ENCODE results near the gene VAC14. TPM values are rescaled to one million over a fixed set of nuclear protein-coding genes. Genes with fewer than 3 reads are reported as not detected.

Gene VAC14
- polyA plus RNA-seq, 1 of the 3 experiments (the other 2 are of a cell fraction), result 33.2 TPM

GRCh38 chr16:70670175-70670574 is 130.8 kb downstream of the VAC14 start (continued):
- no peak for TF ChIP-seq CTCF (IDR thresholded peaks at IDR 0.05)
- no peak for TF ChIP-seq MEF2A (IDR thresholded peaks at IDR 0.05; ENCODE audit: borderline replicate concordance, low read depth)
- TF ChIP-seq USF1 (IDR thresholded peaks at IDR 0.05; ENCODE audit: borderline replicate concordance, low read depth), result no peak
- TF ChIP-seq RAD21 (IDR thresholded peaks at IDR 0.05; ENCODE audit: low read length), result no peak
- no peak for TF ChIP-seq USF2 (IDR thresholded peaks at IDR 0.05; ENCODE audit: borderline replicate concordance, low read depth, low read length)
- no peak for TF ChIP-seq POLR2AphosphoS5 (IDR thresholded peaks at IDR 0.05; ENCODE audit: low read depth, low read length)
- TF ChIP-seq CHD2 (IDR thresholded peaks at IDR 0.05; ENCODE audit: low read length, partially characterized antibody), result no peak
- no peak for TF ChIP-seq TAF1 (IDR thresholded peaks at IDR 0.05; ENCODE audit: borderline replicate concordance, low read depth, low read length)
- TF ChIP-seq EP300 (IDR thresholded peaks at IDR 0.05; ENCODE audit: borderline replicate concordance in 1 of 2, low read depth in 1 of 2, low read length in 1 of 2), result no peak

- Histone ChIP-seq H3K9me2 (no peaks in the 10 kb centered on the region), H3K9me3 (no peaks in the 10 kb centered on the region), H3K36me3 (replicated peaks in 1 of 2; ENCODE audit: control insufficient read depth in 1 of 2, insufficient read depth in 2 of 2, low read length in 1 of 2) (peaks cover 44 to 55% of the 10 kb centered on the region in 2 experiments), H3K79me2 (ENCODE audit: insufficient read depth) (0 out of 2 replicates have a peak, but pooled peaks cover 6% of the 10 kb centered on the region), H3K4me1 (ENCODE audit: control insufficient read depth in 1 of 2, insufficient read depth in 2 of 2, low read depth in 1 of 2, low read length in 1 of 2) (peaks cover 0 to 6% of the 10 kb centered on the region in 2 experiments; a peak in 1 of 4 replicates), H3K4me2 (no peak overlapping the region), H3K27ac (ENCODE audit: low read depth in 2 of 2, low read length in 1 of 2) (no peak overlapping the region), H4K20me1 (ENCODE audit: insufficient read depth) (peaks cover 13% of the 10 kb centered on the region), H3K27me3 (ENCODE audit: insufficient read depth) (no peaks in the 10 kb centered on the region), H3K4me3 (ENCODE audit: low read depth in 2 of 2, low read length in 1 of 2) (no peak overlapping the region), H3F3A (replicated peaks; ENCODE audit: insufficient read depth) (peaks cover 3% of the 10 kb centered on the region), H3K9ac (no peak overlapping the region), H2AFZ (ENCODE audit: low read depth) (no peak overlapping the region)
- ChIA-PET POLR2A (no interaction called here), CTCF (interaction anchor here (0.6 to 2.1 kb wide), 5 partner anchors 12 to 105 kb away, joined by 3 to 7 read pairs (median 5); no protein-coding TSS in a partner anchor)
- 92% methylated on average over 22 of the region's 22 CpGs for WGBS (ENCODE audit: low lambda C conversion rate)
- no peak for DNase-seq
- TF ChIP-seq USF1 (IDR thresholded peaks at IDR 0.05; ENCODE audit: borderline replicate concordance, low read depth) (no peak), GABPA (IDR thresholded peaks at IDR 0.05; ENCODE audit: low read depth) (no peak), JUND (IDR thresholded peaks at IDR 0.05) (no peak), GATA2 (CRISPR knock-in tag; IDR thresholded peaks at IDR 0.05) (no peak), CHD2 (IDR thresholded peaks at IDR 0.05; ENCODE audit: low read length, partially characterized antibody) (no peak), PBX3 (IDR thresholded peaks at IDR 0.05) (no peak), RXRA (IDR thresholded peaks at IDR 0.05; ENCODE audit: borderline replicate concordance, low read depth) (no peak), SIN3A (IDR thresholded peaks at IDR 0.05; ENCODE audit: borderline replicate concordance, low read depth, low read length) (no peak), FOXJ3 (CRISPR knock-in tag; IDR thresholded peaks at IDR 0.05) (no peak), TEAD4 (IDR thresholded peaks at IDR 0.05; ENCODE audit: borderline replicate concordance, insufficient read depth) (no peak), NFIC (IDR thresholded peaks at IDR 0.05; ENCODE audit: borderline replicate concordance) (no peak), NRF1 (IDR thresholded peaks at IDR 0.05; ENCODE audit: low read depth, low read length) (no peak), POLR2AphosphoS5 (IDR thresholded peaks at IDR 0.05; ENCODE audit: low read depth, low read length) (no peak), REST (IDR thresholded peaks at IDR 0.05; ENCODE audit: low read depth, low read length) (no peak), YY1 (IDR thresholded peaks at IDR 0.05; ENCODE audit: low read depth) (no peak)
Observed at GRCh38 chr16:70665806-70666735, 134.9 kb downstream of the VAC14 start.

All from SK-N-SH (cell line).